Myocyte (in vitro differentiated cells): ENCODE results near the gene OR4M1. TPM values are rescaled to one million over a fixed set of nuclear protein-coding genes. Genes with fewer than 3 reads are reported as not detected.
"Not testable (repeated sequence)": the region's sequence is repeated elsewhere in the genome, so short reads cannot be mapped to it uniquely, and the experiment has no call there.

ENCODE experiments used
- DNase-seq: peaks from one replicate; pipeline ENCODE4 v3.0.0-alpha.2; 2012; ENCODE audit warnings: low read depth
- polyA plus RNA-seq: library from polyadenylated mRNA; unstranded; fragments of >200 nt; gene quantifications from one replicate; pipeline ENCODE4 v1.2.1, GENCODE V29; 2012; ENCODE audit warnings: missing spikeins
- total RNA-seq: library from RNA; depleted of rRNA; stranded (reverse); fragments of >200 nt; gene quantifications from 2 replicates; pipeline ENCODE4 v1.2.3, GENCODE V29; 2014

OR4M1 gene, protein sequence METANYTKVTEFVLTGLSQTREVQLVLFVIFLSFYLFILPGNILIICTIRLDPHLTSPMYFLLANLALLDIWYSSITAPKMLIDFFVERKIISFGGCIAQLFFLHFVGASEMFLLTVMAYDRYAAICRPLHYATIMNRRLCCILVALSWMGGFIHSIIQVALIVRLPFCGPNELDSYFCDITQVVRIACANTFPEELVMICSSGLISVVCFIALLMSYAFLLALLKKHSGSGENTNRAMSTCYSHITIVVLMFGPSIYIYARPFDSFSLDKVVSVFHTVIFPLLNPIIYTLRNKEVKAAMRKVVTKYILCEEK
- not detected in 2 replicates for total RNA-seq
- not detected for polyA plus RNA-seq

DNA sequence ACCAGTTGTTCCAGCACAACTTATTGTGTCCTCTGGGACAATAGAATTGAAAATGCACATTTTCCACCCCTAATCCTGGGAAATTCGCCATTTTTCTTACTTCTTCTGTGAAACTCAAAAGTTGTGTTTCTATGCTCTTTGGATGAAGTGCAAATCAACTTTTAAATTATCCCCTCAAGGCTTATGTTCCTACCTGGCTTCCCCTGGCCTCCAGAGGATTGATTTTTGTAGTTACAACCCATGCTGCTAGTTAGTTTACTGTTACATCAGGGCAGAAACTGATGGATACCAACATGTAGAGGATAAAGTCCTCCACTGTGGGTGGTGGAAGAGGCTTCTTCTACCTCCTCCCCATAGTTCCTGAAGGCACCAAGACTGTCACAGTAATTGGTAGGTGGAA is at the start of gene OR4M1:
OR4M1 (plus strand) TSS at position 301 of the 400 bp plus-strand sequence. CDS start 6,819 bp downstream, outside the sequence.
- DNase-seq: not testable (repeated sequence)

DNA sequence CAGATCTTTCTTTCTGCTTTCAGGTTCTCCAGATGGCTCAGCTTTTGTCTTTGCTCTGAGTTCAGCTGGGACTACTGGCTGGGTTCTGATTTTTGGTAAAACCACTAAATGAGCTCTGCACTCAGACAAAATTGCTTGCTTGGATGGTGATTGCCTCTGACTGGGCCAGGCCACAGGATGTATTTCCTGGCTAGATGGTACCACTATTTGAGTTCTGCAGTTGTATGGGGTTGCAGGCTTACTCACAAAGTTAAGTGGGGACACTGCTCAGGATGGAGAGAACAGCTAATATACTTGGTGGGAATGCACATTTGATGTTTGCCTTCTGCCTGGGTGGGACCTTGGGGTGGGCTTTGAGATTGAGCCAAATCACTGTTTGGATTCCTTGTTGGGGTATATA is 43.9 kb upstream of the OR4M1 start:
- no peak for DNase-seq

DNA sequence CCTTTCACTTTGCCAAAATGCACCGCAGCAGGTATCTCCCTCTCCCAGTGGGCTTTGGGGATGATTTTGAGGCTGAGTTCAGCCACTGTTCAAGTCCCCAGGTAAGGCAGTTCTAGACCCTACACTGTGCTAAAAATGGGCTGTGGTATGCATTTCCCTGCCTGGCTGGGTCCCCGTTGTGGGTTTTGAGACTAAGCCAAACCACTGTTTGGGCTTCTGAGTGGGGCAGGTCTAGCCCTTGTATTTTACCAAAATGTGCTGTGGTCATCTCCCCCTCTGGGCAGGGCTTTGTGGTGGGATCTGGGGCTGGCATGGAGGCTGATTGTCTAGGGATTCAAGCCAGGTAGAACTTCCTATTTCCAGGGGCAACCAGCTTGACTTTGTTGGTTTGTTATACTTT is 43.5 kb upstream of the OR4M1 start:
- DNase-seq: peak; percentile 10

DNA sequence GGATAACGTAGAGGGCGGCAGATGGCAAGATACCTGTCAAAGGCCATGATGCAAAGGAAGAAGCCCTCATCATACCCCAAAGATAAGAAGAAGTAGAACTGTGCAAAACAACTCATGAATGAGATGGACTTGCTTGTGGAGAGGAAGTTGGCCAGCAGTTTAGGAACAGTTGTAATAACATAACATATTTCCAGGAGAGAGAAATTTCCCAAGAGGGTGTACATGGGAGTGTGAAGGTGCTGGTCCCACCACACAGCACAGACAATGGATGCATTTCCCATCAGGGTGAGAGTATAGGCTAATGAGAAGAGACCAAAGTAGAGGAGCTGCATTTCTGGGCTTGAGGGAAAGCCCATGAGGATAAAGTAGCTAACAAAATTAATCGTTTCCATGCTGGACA is 39.4 kb upstream of the OR4M1 start:
- DNase-seq: not testable (repeated sequence)

DNA sequence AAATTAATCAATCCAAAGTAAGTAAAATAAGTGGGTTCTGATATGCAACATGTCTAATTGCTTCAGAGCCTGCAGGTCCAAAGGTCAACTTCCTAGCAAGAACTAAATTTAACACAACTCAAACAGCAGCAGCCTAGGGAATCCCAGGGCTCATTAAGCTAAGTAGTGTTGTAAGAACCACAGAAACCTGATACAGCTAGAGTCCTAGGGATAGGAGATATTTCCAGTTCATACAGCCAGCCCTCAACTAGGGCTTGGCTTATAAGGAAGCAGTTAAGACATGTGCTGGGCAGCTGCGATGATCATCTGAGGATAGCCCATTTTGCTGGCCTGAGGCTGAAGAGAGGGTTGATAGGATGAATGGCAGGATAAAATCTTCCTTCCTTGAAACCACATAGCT is 30.0 kb upstream of the OR4M1 start, which contains the start of gene OR4Q3:
OR4Q3 (plus strand) TSS at position 316 of the 400 bp plus-strand sequence.
- peak; percentile 91 for DNase-seq

DNA sequence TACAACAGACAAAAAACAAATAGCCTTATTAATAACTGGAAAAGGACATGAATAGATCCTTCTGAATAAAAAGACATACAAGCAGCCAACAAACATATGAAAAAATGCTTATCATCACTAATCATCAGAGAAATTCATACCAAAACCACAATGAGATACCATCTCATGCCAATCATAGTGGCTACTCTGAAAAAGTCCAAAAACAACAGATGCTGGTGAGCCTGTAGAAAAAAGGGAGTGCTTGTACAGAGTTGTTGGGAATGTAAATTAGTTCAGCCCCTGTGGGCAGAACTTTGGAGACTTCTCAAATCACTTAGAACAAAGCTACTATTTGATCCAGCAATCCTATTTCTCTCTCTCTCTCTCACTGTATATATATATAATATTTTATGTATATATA is 21.0 kb upstream of the OR4M1 start:
- DNase-seq: peak; percentile 45

DNA sequence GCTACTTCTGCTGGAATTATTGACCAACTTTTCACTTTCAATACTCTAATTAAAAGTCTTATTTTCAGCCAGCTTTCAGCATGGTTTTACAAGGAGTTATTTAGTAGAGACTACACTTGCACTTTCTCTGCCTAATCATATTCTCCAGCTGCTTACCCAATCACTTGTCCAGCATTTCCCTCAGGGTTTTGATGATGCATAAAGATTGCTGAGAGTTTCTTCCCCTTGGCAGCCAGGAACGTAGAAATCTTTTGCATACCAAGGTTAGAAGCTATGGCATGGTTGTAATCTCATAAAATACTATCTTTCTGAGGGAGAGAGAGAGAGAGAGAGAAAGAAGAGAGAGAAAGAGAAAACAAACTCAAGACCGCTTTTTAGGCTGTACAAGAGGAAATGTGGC is 19.1 kb upstream of the OR4M1 start:
- DNase-seq: peak; percentile 26

DNA sequence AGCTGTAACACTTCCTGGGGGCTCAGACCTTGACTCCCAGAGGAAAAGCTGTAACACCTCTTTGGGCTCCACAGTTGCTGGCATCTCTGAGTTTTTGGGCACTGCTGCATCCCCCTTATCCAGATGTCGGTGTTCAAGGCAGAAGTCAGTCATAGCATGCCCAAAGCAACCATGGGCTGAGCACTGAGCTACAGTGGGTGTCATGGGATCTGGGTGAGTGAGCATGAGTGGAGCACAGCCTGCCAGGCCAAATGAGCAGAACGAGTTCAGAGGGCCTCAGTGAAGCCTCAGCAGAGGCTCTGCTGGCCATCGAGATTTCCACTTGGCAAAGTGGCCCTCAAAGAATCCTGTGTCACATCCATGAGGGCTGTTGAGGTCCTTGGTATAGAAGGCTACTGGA is 1.8 kb upstream of the OR4M1 start:
- not testable (repeated sequence) for DNase-seq

DNA sequence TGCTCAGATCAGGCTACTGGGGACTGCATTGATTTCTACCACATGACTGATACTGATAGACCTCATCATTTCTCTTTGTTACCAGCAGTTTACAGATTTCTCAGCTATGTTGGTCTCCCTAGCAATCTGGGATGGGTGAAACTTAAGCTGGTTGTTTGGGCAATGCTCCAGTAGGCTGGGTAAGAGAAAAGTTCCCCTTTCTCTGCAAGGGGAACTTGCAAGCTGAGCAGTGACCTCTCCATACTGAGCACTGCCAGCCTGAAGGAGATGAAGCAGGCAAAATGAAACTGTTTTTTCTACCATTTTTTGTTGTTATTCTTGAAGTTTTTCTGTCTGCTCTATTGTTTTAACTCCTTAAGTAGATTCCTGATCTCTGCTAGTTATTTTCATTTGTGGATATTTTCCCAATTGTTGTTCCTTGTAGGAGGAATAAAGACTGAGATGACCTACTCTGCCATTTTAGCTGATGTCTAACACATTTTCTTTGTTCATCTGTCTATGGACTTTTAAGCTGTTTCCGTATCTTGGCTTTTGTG is 1.3 kb upstream of the OR4M1 start:
- no peak for DNase-seq

DNA sequence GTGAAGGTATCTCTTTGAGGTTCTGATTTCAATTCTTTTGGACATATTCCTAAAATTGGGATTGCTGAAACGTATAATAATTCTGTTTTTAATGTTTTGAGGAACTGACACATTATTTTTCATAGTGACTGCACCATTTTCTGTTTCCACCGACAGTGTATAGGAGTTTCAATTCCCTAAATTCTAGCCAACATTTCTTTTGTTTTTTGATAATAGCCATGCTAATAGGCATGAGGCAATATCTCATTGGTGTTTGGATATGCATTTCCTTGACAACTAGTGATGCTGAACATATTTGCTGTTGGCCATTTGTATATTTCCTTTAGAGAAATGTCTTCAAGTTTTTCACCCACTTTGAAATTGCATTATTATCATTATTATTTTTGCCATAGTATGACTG is 850 bp upstream of the OR4M1 start:
- DNase-seq: not testable (repeated sequence)

DNA sequence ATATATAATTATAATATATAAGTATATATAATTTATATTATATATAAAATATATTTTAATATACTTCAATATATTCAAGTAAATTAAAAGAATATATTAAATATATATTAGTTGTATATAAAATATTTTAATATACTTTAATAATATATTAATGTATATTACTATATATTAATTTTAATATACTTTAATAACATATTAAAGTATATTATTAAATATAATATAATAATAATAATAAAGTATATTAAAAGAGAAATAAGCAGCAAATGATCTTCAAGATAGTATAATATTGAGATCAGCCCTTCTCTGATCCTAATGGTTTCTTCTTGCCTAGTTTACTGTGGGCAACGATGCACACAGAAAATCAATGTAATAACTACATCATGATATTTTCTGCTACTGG is 2.3 kb downstream of the OR4M1 start:
- DNase-seq: no peak

DNA sequence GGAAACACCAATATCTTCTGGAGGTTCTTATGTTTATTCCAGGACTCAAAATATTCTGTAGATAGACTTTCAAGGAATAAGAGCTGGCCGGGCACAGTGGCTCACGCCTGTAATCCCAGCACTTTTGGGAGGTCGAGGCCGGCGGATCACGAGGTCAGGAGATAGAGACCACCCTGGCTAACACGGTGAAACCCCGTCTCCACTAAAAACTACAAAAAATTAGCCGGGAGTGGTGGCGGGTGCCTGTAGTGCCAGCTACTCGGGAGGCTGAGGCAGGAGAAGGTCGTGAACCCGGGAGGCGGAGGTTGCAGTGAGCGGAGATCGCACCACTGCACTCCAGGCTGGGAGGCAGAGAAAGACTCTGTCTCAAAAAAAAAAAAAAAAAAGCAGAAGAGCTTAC is 12.5 kb downstream of the OR4M1 start:
- DNase-seq: not testable (repeated sequence)

DNA sequence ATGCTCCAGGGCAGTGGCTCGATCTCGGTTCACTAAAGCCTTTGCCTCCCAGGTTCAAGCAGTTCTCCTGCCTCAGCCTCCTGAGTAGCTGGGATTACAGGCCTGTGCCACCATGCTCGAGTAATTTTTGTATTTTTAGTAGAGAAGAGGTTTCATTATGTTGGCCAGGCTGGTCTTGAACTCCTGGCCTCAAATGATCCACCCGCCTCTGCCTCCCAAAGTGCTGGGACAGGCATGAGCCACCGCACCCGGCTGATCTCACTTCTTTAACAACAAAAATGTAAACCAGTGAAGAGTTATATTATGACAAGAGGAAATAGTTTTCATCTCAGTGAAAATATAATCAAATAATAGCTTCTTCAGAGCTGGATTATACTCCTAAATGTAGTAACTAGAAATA is 14.0 kb downstream of the OR4M1 start:
- DNase-seq: not testable (repeated sequence)

DNA sequence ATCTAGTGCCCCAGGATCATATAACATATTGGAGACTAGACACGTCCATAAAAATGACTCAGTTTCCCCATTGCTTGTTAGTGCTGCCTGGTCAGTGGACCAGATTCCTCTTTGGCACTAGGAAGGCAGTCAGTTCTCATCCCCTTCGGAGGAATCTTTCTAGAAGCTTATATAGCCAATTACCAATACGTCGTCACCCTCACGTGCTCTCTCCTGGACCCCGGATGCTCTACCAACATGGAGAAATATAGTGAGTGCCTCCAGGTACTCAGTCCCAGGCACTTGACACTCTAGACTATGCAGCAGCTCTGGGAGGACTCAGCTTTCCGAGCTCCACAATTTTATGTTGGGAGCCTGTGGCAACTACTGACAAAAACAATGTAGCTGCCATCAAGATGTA is 14.8 kb downstream of the OR4M1 start:
- not testable (repeated sequence) for DNase-seq

DNA sequence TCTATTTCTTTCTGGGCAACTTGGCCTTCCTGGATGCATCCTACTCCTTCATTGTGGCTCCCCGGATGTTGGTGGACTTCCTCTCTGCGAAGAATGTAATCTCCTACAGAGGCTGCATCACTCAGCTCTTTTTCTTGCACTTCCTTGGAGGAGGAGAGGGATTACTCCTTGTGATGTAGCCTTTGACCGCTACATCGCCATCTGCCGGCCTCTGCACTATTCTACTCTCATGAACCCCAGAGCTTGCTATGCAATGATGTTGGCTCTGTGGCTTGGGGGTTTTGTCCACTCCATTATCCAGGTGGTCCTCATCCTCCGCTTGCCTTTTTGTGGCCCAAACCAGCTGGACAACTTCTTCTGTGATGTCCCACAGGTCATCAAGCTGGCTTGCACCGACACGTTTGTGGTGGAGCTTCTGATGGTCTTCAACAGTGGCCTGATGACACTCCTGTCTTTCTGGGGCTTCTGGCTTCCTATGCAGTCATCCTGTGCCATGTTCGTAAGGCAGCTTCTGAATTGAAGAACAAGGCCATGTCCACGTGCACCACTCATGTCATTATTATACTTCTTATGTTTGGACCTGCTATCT is 23.3 kb downstream of the OR4M1 start:
- not testable (repeated sequence) for DNase-seq

DNA sequence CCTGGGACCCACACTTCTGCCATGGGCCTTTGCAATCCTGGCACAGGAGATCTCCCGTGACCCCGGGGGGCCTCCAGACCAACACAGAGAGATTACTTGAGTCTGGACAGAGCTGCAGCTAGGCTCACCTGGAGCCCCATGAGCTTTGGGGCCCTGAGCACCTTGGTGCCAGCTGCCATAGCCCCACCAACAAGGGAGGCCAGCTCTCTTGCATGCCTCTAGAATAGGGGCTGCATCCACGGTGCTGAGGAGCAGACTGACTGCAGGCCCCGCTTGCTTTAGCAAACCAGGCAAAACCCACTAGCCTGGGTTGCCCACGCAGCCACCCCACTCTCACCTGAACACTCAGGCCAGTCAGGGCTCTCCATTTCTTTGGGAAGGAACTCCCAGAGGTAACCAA is 26.6 kb downstream of the OR4M1 start:
- DNase-seq: no peak

DNA sequence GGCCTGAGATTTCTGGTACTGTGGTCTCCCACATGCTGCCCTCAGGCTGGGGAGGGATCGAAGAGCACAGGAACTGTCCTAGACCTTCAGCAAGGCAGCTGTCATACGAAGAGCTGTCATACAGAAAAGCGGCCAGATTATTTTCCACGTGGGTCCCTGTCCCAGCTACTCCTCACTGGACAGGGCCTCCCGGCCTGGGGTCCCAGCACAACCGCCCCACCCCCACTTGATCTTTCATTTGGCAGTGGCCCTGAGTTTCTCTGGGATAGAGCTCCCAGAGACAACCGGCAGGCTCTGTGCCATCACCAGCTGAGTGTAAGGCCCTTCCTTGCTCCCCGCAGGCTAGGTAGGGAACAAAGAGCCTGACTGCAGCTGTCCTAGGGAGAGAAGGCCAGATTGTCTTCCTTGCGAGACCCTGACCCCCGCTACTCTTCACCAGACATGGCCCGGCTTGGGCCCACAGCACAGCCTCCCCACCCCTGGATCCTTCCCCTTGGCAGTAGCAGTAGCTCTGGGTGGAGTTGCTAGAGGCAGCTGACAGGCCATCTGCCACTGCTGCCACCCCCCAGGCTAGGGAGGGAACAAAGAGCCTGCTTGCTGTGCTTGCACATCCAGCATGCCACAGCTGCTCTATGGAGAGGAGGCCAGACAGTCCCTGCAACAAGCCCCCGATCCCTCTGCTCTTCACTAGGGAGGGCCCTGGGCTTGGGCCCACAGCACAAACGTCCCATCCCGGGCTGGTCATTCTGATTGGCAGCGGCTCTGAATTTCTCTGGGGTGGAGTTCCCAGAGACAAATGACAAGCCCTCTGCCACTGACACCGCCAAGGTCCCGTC is 27.2 kb downstream of the OR4M1 start:
- peak; percentile 26 for DNase-seq

DNA sequence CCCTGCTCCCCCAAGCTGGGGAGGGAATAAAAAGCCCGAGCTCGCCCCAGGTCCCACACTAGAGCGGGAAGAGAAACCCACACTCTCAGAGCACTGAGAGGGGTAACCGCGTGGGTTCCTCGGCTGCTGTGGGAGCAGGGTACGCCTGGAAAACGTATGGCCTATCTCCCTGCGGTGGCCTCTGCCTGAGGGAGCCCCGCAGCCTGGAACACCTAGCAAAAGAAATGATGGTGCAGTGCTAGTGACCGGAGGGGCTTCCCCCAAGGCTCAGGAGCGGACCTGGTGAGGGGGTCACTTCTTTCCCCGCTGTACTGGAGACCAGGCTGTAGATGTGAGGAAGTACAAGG is 27.8 kb downstream of the OR4M1 start:
- DNase-seq: no peak

DNA sequence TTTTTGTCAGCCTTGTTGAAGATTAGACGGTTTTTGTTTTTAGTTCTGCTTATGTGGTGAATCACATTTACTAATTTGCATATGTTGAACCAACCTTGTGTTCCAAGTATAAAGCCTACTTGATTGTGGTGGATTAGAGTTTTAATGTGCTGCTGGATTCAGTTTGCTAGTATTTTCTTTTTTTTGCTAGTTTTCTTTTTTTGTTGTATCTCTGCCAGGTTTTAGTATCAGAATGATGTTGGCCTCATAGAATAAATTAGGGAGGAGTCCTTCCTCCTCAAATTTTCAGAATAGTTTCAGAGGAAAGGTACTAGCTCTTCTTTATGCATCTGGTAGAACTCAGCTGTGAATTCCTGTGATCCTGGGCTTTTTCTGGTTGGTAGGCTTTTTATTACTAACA is 30.2 kb downstream of the OR4M1 start, which contains the start of gene OR4N2:
OR4N2 (plus strand) TSS at position 301 of the 400 bp plus-strand sequence. CDS start 23,679 bp downstream, outside the sequence.
- DNase-seq: not testable (repeated sequence)

DNA sequence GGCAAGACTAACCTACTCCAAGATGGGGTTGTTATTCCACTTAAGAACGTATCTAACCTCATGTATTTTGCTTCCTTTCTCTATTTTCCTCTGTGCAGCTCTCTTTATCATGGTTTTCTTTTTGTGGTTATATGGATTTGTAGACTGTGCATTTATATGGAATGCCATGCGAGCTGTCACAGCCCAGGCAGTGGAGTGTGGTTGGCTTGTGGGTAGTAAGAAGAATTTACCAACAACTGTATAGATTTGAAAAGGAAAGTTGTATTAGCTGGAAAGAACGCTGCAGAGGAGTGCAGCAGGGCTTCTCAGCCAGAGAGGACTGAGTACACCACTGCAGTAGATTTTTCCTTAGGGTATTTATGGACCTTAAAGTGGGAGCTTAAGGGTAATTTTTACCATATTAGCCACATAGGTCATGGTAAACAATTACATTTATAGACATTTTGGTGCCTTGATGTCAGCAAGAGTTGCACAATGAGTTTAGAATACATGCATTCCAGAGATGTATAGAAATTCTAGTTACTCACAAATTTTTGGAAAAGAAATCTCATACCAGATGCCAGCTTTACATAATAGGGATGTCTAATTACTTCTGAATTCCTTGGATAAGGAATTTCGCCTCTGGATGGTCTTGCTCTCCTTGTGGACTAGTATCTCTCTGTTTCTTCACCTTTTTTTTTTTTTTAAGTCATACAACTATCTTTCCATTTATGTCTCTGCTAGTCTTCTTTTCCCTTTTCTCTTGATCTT is 40.0 kb downstream of the OR4M1 start:
- peak; percentile 7 for DNase-seq

DNA sequence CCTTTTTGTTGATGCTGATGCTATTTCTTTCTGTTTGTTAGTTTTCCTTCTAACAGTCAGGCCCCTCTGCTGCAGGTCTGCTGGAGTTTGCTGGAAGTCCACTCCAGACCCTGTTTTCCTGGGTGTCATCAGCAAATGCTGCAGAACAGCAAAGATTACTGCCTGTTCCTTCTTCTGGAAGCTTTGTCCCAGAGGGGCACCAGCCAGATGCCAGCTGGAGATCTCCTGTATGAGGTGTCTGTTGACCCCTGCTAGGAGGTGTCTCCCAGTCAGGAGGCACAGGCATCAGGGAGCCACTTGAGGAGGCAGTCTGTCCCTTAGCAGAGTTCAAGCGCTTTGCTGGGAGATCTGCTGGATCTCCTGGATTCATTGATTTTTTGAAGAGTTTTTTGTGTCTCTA is 46.6 kb downstream of the OR4M1 start:
- not testable (repeated sequence) for DNase-seq
